Transverse colon (tissue), 4 donors: ENCODE measurements around the gene URGCP. TPM values are rescaled to one million over a fixed set of nuclear protein-coding genes. Genes with fewer than 3 reads are reported as not detected.
"Not testable (repeated sequence)": the region's sequence is repeated elsewhere in the genome, so short reads cannot be mapped to it uniquely, and the experiment has no call there.

ENCODE experiments used
- DNase-seq: peaks from one replicate; pipeline ENCODE4 v3.0.0-alpha.2; 2019
- H3K27ac ChIP-seq, 4 donors: fragments of 200-600 bp; sonication (generic); 2 replicates each; pipeline ENCODE4 v1.5.1; 2016 to 2018; ENCODE audit warnings: inconsistent platforms in 4 of 4
- H3K27me3 ChIP-seq: fragments of 200-600 bp; sonication (generic); 2 replicates; pipeline ENCODE4 v1.5.1; 2017; ENCODE audit warnings: inconsistent platforms
- H3K36me3 ChIP-seq, 4 donors: fragments of 200-600 bp; sonication (generic); 2 replicates each; pipeline ENCODE4 v1.5.1; 2017 to 2019; ENCODE audit warnings: inconsistent platforms in 4 of 4
- H3K4me1 ChIP-seq, 4 donors: fragments of 200-600 bp; sonication (generic); 2 replicates each; pipeline ENCODE4 v1.5.1; 2017 to 2020; ENCODE audit warnings: inconsistent platforms in 4 of 4
- H3K4me3 ChIP-seq, 4 donors: fragments of 200-600 bp; sonication (generic); 1 replicate in 1 of 4; 2 replicates in 3 of 4; pipeline versions ENCODE4 v1.5.1 to v1.6.1; 2017 to 2019; ENCODE audit warnings: inconsistent platforms in 4 of 4
- H3K9me3 ChIP-seq, 2 donors: fragments of 200-600 bp; sonication (generic); 2 replicates each; pipeline ENCODE4 v1.5.1; 2017 to 2019; ENCODE audit warnings: inconsistent platforms in 2 of 2
- CTCF ChIP-seq, 5 experiments: fragments of 200-600 bp in 3 of 5; fragments of 450-650 bp in 2 of 5; sonication (generic) in 3 of 5; IDR thresholded peaks; 1 replicate in 2 of 5; 2 replicates in 3 of 5; pipeline ENCODE4 v1.5.1; 2016 to 2017; ENCODE audit warnings: antibody characterized with exemption in 5 of 5, inconsistent platforms in 3 of 5, mild to moderate bottlenecking in 2 of 5, moderate library complexity in 1 of 5
- EP300 ChIP-seq: sonication (generic); formaldehyde crosslinking; IDR thresholded peaks from one replicate; pipeline ENCODE4 v1.6.1; 2017; ENCODE audit warnings: antibody characterized with exemption, low read depth
- POLR2A ChIP-seq: fragments of 450-650 bp; IDR thresholded peaks from one replicate; pipeline ENCODE4 v1.6.1; 2016; ENCODE audit warnings: antibody characterized with exemption, mild to moderate bottlenecking, moderate library complexity
- POLR2AphosphoS5 ChIP-seq, 3 donors: sonication (generic); formaldehyde crosslinking; IDR thresholded peaks; one replicate each; pipeline ENCODE4 v1.6.1; 2016; ENCODE audit warnings: antibody characterized with exemption in 3 of 3
- WGBS, 2 donors: methylation state at CpG; one replicate each; pipeline ENCODE4 v1.1.5; 2018; ENCODE audit warnings: low coverage in 1 of 2; 5-methylcytosine and 5-hydroxymethylcytosine counted together
- in situ Hi-C, 4 donors: fragments of 200-750 bp; cut with MboI; loops; one replicate each; pipeline versions ENCODE4 v1.15.0 to v1.15.1; 2017; ENCODE audit warnings: low sequenced_read_pairs in 3 of 4, low pct_ligation_motif_present in 1 of 4, low pct_unique_long_range_greater_than_20kb in 1 of 4
- intact Hi-C: fragments of 100-400 bp; cut with DNase I; formaldehyde crosslinking; loops from one replicate; pipeline ENCODE4 v1.15.1; 2023; ENCODE audit warnings: low total_unique reads
- total RNA-seq, 4 donors: library from RNA; depleted of rRNA; stranded (reverse); fragments of >200 nt; gene quantifications; one replicate each; pipeline ENCODE4 v1.1.0, GENCODE V29; 2016

URGCP gene
- total RNA-seq, 4 donors from 2014 or later, result 54.5 to 84.2 (median 58.2) TPM

- in situ Hi-C loops (loop anchor here in 3 of 4 donors (25.0 kb wide), 5 partner anchors 107 to 907 kb away; partner anchors contain the start of genes STK17A (in 2 of the 3), COA1 (in 1 of the 3), MRPL32 (in 1 of the 3) and PSMA2 (in 1 of the 3)), intact Hi-C loops (no loop called here)
- Histone ChIP-seq H3K27ac (no peak overlapping the region), H3K36me3 (no peaks in the 10 kb centered on the region), H3K4me1 (peaks cover 0 to under 1% (median 0%) of the 10 kb centered on the region in 4 donors), H3K4me3 (no peak overlapping the region), H3K27me3 (peaks cover 2% of the 10 kb centered on the region), H3K9me3 (no peaks in the 10 kb centered on the region)
- no peak for DNase-seq
- 91% methylated on average over 2 of the region's 2 CpGs; no CpG with 5 or more reads in 1 of the 2 donors for WGBS, 2 donors
- TF ChIP-seq CTCF (IDR thresholded peaks at IDR 0.05) (no peak), POLR2A (no peak), POLR2AphosphoS5 (IDR thresholded peaks at IDR 0.05) (no peak), EP300 (no peak)
Observed at GRCh38 chr7:43844257-43844656, 62.1 kb downstream of the URGCP start.

DNA sequence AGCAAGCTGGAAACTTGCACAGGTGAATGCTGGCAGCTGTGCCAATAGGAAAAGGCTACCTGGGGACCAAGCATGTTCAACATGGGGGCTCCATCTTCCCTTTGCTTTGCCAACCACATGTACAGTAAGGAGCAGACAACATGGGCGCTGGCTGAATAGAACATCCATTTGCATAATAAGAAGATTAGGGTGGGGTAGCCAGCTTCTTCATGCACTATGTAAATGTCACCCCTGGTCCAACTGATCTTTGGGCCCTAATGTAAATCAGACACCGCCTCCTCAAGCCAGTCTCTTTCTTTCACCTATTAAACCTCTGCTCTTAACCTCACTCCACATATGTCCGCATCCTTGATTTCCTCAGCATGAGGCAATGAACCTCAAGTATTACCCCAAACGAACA lies 63.1 kb downstream of the URGCP start:
- DNase-seq, result no peak
- no peak overlapping the region for H3K27ac ChIP-seq
- H3K9me3 ChIP-seq, result no peaks in the 10 kb centered on the region
- peaks cover 0 to 8% (median 2%) of the 10 kb centered on the region in 4 donors for H3K4me1 ChIP-seq
- H3K36me3 ChIP-seq, result no peaks in the 10 kb centered on the region
- H3K27me3 ChIP-seq, result peaks cover 2% of the 10 kb centered on the region
- H3K4me3 ChIP-seq, result no peak overlapping the region
- TF ChIP-seq POLR2AphosphoS5 (IDR thresholded peaks at IDR 0.05) (no peak), POLR2A (no peak), EP300 (no peak), CTCF (IDR thresholded peaks at IDR 0.05) (no peak)
- in situ Hi-C loops, result loop anchor here in 3 of 4 donors (25.0 kb wide), 5 partner anchors 106 to 906 kb away; partner anchors contain the start of genes STK17A (in 2 of the 3), COA1 (in 1 of the 3), MRPL32 (in 1 of the 3) and PSMA2 (in 1 of the 3)
- WGBS, 2 donors, result 92% methylated on average over 4 of the region's 4 CpGs; no CpG with 5 or more reads in 1 of the 2 donors
- intact Hi-C loops, result no loop called here

- H3K36me3 ChIP-seq, result no peaks in the 10 kb centered on the region
- no peaks in the 10 kb centered on the region for H3K9me3 ChIP-seq
- H3K27me3 ChIP-seq, result peaks cover 2% of the 10 kb centered on the region
- in situ Hi-C loops, result loop anchor here (5.0 to 25.0 kb wide), 8 partner anchors 101 to 903 kb away; partner anchors contain the start of genes STK17A (in 3 of the 4), MRPL32 (in 2 of the 4), PSMA2 (in 2 of the 4) and COA1 (in 1 of the 4)
- TF ChIP-seq POLR2AphosphoS5 (IDR thresholded peaks at IDR 0.05) (no peak), EP300 (no peak), POLR2A (no peak), CTCF (IDR thresholded peaks at IDR 0.05) (no peak)
- DNase-seq, result no peak
- peak overlapping the region in 1 of 4 donors; percentile 17 for H3K27ac ChIP-seq
- 32 to 69% methylated on average over 3 to 9 of the region's 9 CpGs for WGBS, 2 donors
- peaks cover 0 to 12% (median 2%) of the 10 kb centered on the region in 4 donors for H3K4me1 ChIP-seq
- peak overlapping the region in 1 of 4 donors; percentile 33 for H3K4me3 ChIP-seq
- intact Hi-C loops, result loop anchor here (2.0 to 10.0 kb wide), 2 partner anchors 113 to 255 kb away; partner anchors contain the start of genes COA1 and STK17A
Observed at GRCh38 chr7:43838201-43838658, 68.2 kb downstream of the URGCP start.

DNA sequence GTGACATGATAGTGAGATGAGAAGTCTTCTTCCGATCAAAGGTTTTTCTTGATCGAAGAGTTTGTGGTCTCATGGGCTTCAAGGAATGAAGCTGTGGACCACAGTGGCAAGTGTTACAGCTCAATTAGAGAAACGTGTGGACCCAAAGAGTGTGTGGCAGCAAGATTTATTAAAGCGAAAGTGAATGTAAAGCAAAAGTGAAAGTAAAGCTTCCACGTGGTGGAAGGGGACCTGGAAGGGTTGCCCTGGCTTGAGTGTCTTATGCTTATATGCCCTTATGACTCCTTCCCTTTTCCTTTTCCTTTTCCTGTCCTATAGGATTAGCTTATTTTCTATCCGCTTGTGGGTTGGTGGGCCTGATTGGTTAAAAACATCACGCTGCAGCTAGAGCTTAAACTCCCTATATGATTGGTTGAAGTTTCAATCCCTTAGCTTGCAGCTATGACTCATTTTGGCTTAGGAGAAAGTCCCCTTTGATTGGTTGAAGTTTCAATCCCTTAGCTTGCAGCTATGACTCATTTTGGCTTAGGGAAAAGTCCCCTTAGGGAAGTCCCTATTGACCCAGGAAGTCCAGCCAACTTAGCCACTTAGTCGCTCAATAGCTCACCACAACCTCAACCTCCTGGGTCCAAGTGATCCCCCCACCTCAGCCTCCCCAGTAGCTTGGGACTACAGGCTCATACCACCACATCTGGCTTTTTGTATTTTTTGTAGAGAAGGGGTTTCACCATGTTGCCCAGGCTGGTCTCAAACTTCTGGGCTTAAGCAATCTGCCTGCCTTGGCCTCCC lies 71.7 kb downstream of the URGCP start:
- DNase-seq, result no peak
- TF ChIP-seq POLR2A (no peak), EP300 (no peak)
- WGBS, 2 donors, result 53 to 54% methylated on average over 5 to 8 of the region's 8 CpGs
- intact Hi-C loops, result loop anchor here (5.0 to 10.0 kb wide), 2 partner anchors 110 to 262 kb away; partner anchors contain the start of gene COA1
- Histone ChIP-seq H3K27ac (no peak overlapping the region), H3K36me3 (no peaks in the 10 kb centered on the region), H3K27me3 (peaks cover 3% of the 10 kb centered on the region), H3K9me3 (no peaks in the 10 kb centered on the region), H3K4me1 (peaks cover 0 to 12% (median 2%) of the 10 kb centered on the region in 4 donors), H3K4me3 (peak overlapping the region in 3 of 4 donors; percentile 5 to 32 (median 11))
- in situ Hi-C loops, result loop anchor here (5.0 to 25.0 kb wide), 8 partner anchors 97 to 900 kb away; partner anchors contain the start of genes STK17A (in 3 of the 4), MRPL32 (in 2 of the 4), PSMA2 (in 2 of the 4) and COA1 (in 1 of the 4)

DNA sequence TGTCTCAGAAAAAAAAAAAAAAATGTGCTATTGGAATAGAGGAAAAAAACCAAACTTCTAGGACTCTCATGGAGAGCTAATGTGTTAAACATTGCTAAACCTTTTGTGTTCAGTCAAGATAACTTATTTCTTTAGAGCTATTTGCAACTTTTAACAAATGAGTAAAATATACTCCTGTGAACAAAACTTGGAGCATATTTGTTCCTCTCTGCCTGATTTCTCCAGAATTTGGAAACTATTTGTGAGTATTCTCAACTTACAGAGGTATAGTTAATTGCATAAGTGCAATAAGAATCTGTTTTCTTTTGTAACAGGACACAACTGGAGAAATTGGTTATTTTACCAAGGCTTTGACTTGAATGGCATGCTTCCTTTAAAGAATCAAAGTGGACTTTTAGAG lies 75.5 kb downstream of the URGCP start:
- in situ Hi-C loops (loop anchor here (10.0 to 25.0 kb wide), 7 partner anchors 94 to 896 kb away; partner anchors contain the start of genes MRPL32 (in 2 of the 4), PSMA2 (in 2 of the 4), STK17A (in 2 of the 4) and COA1 (in 1 of the 4)), intact Hi-C loops (loop anchor here (5.0 to 10.0 kb wide), 2 partner anchors 106 to 259 kb away; partner anchors contain the start of gene COA1)
- not testable (repeated sequence) for H3K36me3 ChIP-seq, H3K9me3 ChIP-seq, H3K27ac ChIP-seq, DNase-seq, H3K27me3 ChIP-seq, H3K4me1 ChIP-seq, H3K4me3 ChIP-seq
